A549 (cell line): ENCODE measurements around the gene C11orf65. TPM values are rescaled to one million over a fixed set of nuclear protein-coding genes. Genes with fewer than 3 reads are reported as not detected.
A peak's percentile ranks its signal among the peaks of the same experiment; 100 is the strongest.

ENCODE experiments used
- ATAC-seq, 2 experiments: fragments of 200-7000 bp in 1 of 2; fragments of >200 bp in 1 of 2; cut with Nextera tagmentation in 1 of 2; cut with Tn5 transposase in 1 of 2; 3 replicates each; pipeline versions ENCODE4 v1.8.0 to v1.9.1; 2018 to 2020; ENCODE audit warnings: mild to moderate bottlenecking in 1 of 2, moderate library complexity in 1 of 2
- CTCF ChIA-PET: fragments of 300-600 bp; sonication (Branson Sonifier 250); formaldehyde crosslinking; extraction: SDS; loops from one replicate; lab custom pipeline; 2021; ENCODE audit warnings: antibody characterized with exemption, inconsistent platforms; lab: Yijun Ruan, JAX
- POLR2A ChIA-PET: fragments of 350-600 bp; formaldehyde crosslinking; extraction: SDS; loops from one replicate; lab custom pipeline; 2021; ENCODE audit warnings: antibody characterized with exemption, inconsistent platforms; lab: Yijun Ruan, JAX
- DNase-seq, 2 experiments: peaks; one replicate each; pipeline versions ENCODE4 v3.0.0 to v3.0.0-alpha.2; 2011 to 2016; ENCODE audit warnings: low read depth in 1 of 2, low spot score in 1 of 2
- FAIRE-seq: peaks from 2 replicates; lab custom pipeline; 2011; peaks lifted over from hg19 to GRCh38; lab: Jason Lieb, UNC
- H3K27ac ChIP-seq, 2 experiments: fragments of >200 bp; sonication (Bioruptor Twin); formaldehyde crosslinking; 3 replicates each; pipeline ENCODE4 v1.5.1; 2016 to 2017
- H3K4me1 ChIP-seq: fragments of >200 bp; sonication (Bioruptor Twin); formaldehyde crosslinking; 3 replicates; pipeline ENCODE4 v1.6.1; 2016
- H3K4me2 ChIP-seq: fragments of >200 bp; sonication (Bioruptor Twin); formaldehyde crosslinking; 3 replicates; pipeline ENCODE4 v1.6.1; 2016
- H3K4me3 ChIP-seq: fragments of >200 bp; sonication (Bioruptor Twin); formaldehyde crosslinking; 3 replicates; pipeline ENCODE4 v1.5.1; 2016
- H3K9me3 ChIP-seq: fragments of >200 bp; sonication (Bioruptor Twin); formaldehyde crosslinking; 3 replicates; pipeline ENCODE4 v1.6.1; 2016
- CHD2 ChIP-seq: fragments of 150-350 bp; IDR thresholded peaks from 2 replicates; pipeline ENCODE4 v1.6.1; 2014; ENCODE audit warnings: low read length; ENCODE audit not compliant: partially characterized antibody
- FOSB ChIP-seq: fragments of 250-450 bp; sonication (Bioruptor Pico); IDR thresholded peaks from 2 replicates; pipeline ENCODE4 v1.5.0; 2020; ENCODE audit warnings: mild to moderate bottlenecking, moderate library complexity
- HDAC2 ChIP-seq: fragments of 200-600 bp; sonication (generic); IDR thresholded peaks from 2 replicates; pipeline ENCODE4 v1.6.1; 2016
- JUN ChIP-seq, 2 experiments: fragments of >200 bp; sonication (Bioruptor Twin); formaldehyde crosslinking; IDR thresholded peaks; 2 replicates in 1 of 2; 3 replicates in 1 of 2; pipeline ENCODE4 v1.6.1; 2016 to 2017
- NFE2L2 ChIP-seq: fragments of 150-350 bp; conservative IDR thresholded peaks from 2 replicates; pipeline ENCODE4 v1.6.1; 2014; ENCODE audit warnings: low read length
- NPAS2 ChIP-seq: fragments of 250-450 bp; sonication (Bioruptor Pico); IDR thresholded peaks from 2 replicates; pipeline ENCODE4 v1.8.0; 2022; ENCODE audit warnings: mild to moderate bottlenecking, moderate library complexity, borderline replicate concordance
- PHF8 ChIP-seq: fragments of 200-600 bp; sonication (generic); IDR thresholded peaks from 2 replicates; pipeline ENCODE4 v1.6.1; 2016; ENCODE audit warnings: low read depth, mild to moderate bottlenecking, antibody characterized with exemption, moderate library complexity, borderline replicate concordance
- POLR2A ChIP-seq: IDR thresholded peaks from 2 replicates; pipeline ENCODE4 v1.6.1; 2012; ENCODE audit warnings: mild to moderate bottlenecking, low read length
- RNF2 ChIP-seq: fragments of 200-600 bp; sonication (generic); IDR thresholded peaks from 2 replicates; pipeline ENCODE4 v1.6.1; 2016; ENCODE audit warnings: low read depth, mild to moderate bottlenecking, antibody characterized with exemption, moderate library complexity, borderline replicate concordance
- TP53 ChIP-seq: fragments of 250-450 bp; sonication (Bioruptor Pico); IDR thresholded peaks from 2 replicates; pipeline ENCODE4 v1.5.0; 2021; ENCODE audit warnings: mild to moderate bottlenecking, moderate library complexity
- ZC3H11A ChIP-seq: fragments of 450-650 bp; IDR thresholded peaks from 2 replicates; pipeline ENCODE4 v1.6.1; 2014; ENCODE audit warnings: antibody characterized with exemption, mild to moderate bottlenecking
- WGBS: methylation state at CpG from one replicate; pipeline ENCODE4 v1.1.6; 2017; ENCODE audit errors: missing lambda C conversion rate; 5-methylcytosine and 5-hydroxymethylcytosine counted together
- polyA minus RNA-seq: library from RNA; depleted of rRNA, polyadenylated mRNA; stranded (reverse); fragments of >200 nt; gene quantifications from 2 replicates; pipeline ENCODE4 v1.2.3, GENCODE V29; 2011; rRNA and poly(A)+ RNA removed
- polyA plus RNA-seq, 4 experiments: library from polyadenylated mRNA; depleted of rRNA in 3 of 4; stranded (reverse); fragments of >200 nt; fragmentation: RNase III in 1 of 4; extraction: RNeasy Plus Mini Kit Qiagen cat#74134 plus additional on column Dnase treatment in 1 of 4; gene quantifications; 2 replicates in 3 of 4; 3 replicates in 1 of 4; pipeline ENCODE4 v1.2.3, GENCODE V29; 2011 to 2017
- TF ChIP-seq, protein P1 (sequence below): fragments of 200-600 bp; sonication (generic); IDR thresholded peaks from 2 replicates; pipeline ENCODE4 v1.6.1; 2016; ENCODE audit warnings: antibody characterized with exemption, mild to moderate bottlenecking, moderate library complexity
- TF ChIP-seq, protein P2 (sequence below): fragments of 250-450 bp; sonication (Bioruptor Pico); IDR thresholded peaks from 2 replicates; pipeline ENCODE4 v1.5.0; 2021; ENCODE audit warnings: mild to moderate bottlenecking, moderate library complexity, borderline replicate concordance
- TF ChIP-seq, protein P3 (sequence below): IDR thresholded peaks from 2 replicates; pipeline ENCODE4 v1.6.1; 2012
- TF ChIP-seq, protein P4 (sequence below): fragments of >200 bp; sonication (Bioruptor Twin); formaldehyde crosslinking; IDR thresholded peaks from 3 replicates; pipeline ENCODE4 v1.6.1; 2016
- TF ChIP-seq, protein P5 (sequence below): IDR thresholded peaks from 2 replicates; pipeline ENCODE4 v1.6.1; 2012

C11orf65 gene, protein sequence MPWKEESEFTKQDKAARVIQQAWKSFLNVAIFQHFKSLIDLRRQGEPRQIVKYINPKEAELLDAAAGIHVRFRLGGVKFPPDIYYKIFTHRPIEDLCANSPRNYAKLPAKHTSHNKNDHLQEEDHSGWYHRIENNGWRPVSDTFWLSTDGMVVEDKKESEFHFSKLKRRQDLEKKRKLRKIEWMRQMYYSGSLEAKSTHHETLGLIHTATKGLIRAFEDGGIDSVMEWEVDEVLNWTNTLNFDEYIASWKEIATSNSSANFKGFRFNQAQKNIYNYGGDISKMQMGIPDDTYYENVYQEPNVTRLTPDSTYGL
- 0.24 and 0.72 TPM in 2 replicates for polyA plus RNA-seq (2011; rRNA removed)
- 0.04 and 0.08 TPM in 2 replicates for polyA plus RNA-seq (2012; cell fraction: cytosol; rRNA removed)
- polyA plus RNA-seq (2012; cell fraction: nucleus; rRNA removed), result 0.02 TPM in 2 replicates
- polyA plus RNA-seq (2017; fragmentation: RNase III; extraction: RNeasy Plus Mini Kit Qiagen cat#74134 plus additional on column Dnase treatment), result 0.16 to 0.38 TPM (median 0.19 TPM) in 3 replicates
- 0.19 TPM in 1 of 2 replicates, not detected in the other for polyA minus RNA-seq

DNA sequence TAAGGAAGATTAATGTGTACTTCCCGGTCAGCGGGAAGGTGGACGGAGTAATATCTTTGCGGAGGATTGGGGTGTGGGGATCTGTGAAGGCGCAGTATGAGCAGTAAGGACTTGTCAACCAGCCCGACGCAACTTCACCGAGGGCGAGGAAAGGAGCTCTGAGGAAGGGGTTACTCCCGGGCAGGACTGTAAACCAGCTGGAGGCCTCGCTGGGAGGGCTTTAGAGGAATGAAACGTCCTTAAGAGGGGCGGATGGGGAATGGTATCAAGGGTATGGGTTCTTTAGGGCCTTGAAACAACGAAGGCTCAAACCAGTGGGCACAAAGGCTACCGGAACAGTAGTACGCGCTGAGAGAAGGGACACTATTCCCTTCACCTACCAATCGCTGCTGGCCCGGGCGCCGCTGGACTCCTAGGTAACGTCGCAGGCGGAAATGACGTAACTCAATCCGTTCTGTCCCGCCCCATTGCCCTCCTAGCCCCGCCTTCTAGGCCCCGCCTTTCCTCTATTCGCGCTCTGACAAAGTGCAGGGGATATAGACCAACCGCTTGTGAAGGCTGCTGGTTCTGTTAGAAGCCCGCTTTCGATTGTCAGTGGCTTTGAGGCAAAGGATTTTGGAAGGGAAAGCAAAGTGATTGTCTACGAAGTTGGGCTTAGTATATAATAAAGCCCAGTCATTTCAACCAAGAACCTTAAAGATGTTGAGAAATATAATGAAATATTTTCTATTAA is at the start of gene C11orf65:
C11orf65 (minus strand) TSS at position 439 of the 733 bp plus-strand sequence. CDS start 5,970 bp downstream, outside the sequence.
- POLR2A ChIA-PET, result interaction anchor here (0.6 to 1.0 kb wide), 2 partner anchors 23 to 346 kb away, joined by 3 to 4 read pairs; no protein-coding TSS in a partner anchor
- FAIRE-seq (peak; percentile 36), ATAC-seq (peak; percentile 100)

DNA sequence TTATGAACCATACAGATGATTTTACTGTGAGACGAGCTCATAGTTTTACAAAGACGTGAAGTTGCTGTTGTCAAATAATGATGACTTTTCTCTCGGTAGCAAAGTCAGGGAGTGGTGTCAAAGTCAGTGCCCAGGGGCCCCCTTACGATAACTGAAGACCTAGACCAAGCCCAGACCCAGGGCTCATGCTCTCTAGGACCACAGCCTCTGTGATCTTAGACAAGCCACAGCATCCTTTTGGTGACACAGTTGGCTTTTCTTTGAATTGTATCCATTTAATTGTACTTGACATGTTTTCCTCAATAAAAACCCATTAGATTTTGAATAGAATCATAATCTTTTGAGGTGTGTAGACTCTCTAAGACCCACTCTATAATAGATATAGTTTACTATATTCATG is 48.8 kb upstream of the C11orf65 start:
- ATAC-seq (no peak), FAIRE-seq (no peak), DNase-seq (no peak)
- ChIA-PET POLR2A (no interaction called here), CTCF (no interaction called here)
- no peak overlapping the region for H3K4me2 ChIP-seq
- H3K4me1 ChIP-seq, result peaks cover 9% of the 10 kb centered on the region; the same call in 1 of the 3 replicates
- no peak overlapping the region for H3K27ac ChIP-seq
- TF ChIP-seq NFE2L2 (no peak), CHD2 (no peak), NPAS2 (CRISPR knock-in tag) (no peak), ZC3H11A (no peak), RNF2 (no peak), HDAC2 (no peak), TP53 (CRISPR knock-in tag) (no peak)
- TF ChIP-seq, protein P1, sequence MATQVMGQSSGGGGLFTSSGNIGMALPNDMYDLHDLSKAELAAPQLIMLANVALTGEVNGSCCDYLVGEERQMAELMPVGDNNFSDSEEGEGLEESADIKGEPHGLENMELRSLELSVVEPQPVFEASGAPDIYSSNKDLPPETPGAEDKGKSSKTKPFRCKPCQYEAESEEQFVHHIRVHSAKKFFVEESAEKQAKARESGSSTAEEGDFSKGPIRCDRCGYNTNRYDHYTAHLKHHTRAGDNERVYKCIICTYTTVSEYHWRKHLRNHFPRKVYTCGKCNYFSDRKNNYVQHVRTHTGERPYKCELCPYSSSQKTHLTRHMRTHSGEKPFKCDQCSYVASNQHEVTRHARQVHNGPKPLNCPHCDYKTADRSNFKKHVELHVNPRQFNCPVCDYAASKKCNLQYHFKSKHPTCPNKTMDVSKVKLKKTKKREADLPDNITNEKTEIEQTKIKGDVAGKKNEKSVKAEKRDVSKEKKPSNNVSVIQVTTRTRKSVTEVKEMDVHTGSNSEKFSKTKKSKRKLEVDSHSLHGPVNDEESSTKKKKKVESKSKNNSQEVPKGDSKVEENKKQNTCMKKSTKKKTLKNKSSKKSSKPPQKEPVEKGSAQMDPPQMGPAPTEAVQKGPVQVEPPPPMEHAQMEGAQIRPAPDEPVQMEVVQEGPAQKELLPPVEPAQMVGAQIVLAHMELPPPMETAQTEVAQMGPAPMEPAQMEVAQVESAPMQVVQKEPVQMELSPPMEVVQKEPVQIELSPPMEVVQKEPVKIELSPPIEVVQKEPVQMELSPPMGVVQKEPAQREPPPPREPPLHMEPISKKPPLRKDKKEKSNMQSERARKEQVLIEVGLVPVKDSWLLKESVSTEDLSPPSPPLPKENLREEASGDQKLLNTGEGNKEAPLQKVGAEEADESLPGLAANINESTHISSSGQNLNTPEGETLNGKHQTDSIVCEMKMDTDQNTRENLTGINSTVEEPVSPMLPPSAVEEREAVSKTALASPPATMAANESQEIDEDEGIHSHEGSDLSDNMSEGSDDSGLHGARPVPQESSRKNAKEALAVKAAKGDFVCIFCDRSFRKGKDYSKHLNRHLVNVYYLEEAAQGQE, result no peak
- TF ChIP-seq, protein P2, sequence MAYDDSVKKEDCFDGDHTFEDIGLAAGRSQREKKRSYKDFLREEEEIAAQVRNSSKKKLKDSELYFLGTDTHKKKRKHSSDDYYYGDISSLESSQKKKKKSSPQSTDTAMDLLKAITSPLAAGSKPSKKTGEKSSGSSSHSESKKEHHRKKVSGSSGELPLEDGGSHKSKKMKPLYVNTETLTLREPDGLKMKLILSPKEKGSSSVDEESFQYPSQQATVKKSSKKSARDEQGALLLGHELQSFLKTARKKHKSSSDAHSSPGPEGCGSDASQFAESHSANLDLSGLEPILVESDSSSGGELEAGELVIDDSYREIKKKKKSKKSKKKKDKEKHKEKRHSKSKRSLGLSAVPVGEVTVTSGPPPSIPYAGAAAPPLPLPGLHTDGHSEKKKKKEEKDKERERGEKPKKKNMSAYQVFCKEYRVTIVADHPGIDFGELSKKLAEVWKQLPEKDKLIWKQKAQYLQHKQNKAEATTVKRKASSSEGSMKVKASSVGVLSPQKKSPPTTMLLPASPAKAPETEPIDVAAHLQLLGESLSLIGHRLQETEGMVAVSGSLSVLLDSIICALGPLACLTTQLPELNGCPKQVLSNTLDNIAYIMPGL (CRISPR knock-in tag), result no peak
- H3K4me3 ChIP-seq, result no peak overlapping the region
- H3K9me3 ChIP-seq, result no peaks in the 10 kb centered on the region
- WGBS, result 79% methylated on average over 4 of the region's 4 CpGs

More for the DNA sequence above, at the start of gene C11orf65:
- CTCF ChIA-PET, result no interaction called here
- under 1% methylated on average over 33 of the region's 35 CpGs for WGBS
- Histone ChIP-seq H3K4me2 (peak within 1 kb of the TSS; percentile 93), H3K27ac (peak within 1 kb of the TSS; percentile 86 to 96), H3K4me1 (peaks cover 3% of the 10 kb centered on the region; the same call in 1 of the 3 replicates), H3K9me3 (no peaks in the 10 kb centered on the region), H3K4me3 (peak within 1 kb of the TSS; percentile 56)
- no peak for TF ChIP-seq CHD2
- TF ChIP-seq, protein P3, sequence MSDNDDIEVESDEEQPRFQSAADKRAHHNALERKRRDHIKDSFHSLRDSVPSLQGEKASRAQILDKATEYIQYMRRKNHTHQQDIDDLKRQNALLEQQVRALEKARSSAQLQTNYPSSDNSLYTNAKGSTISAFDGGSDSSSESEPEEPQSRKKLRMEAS, result peak; percentile 56
- peak; percentile 80; the same call in 1 of the 2 replicates for TF ChIP-seq PHF8
- TF ChIP-seq FOSB (CRISPR knock-in tag), result peak; percentile 11; the same call in 1 of the 2 replicates
- peak; percentile 87 for TF ChIP-seq POLR2A
- TF ChIP-seq, protein P4, sequence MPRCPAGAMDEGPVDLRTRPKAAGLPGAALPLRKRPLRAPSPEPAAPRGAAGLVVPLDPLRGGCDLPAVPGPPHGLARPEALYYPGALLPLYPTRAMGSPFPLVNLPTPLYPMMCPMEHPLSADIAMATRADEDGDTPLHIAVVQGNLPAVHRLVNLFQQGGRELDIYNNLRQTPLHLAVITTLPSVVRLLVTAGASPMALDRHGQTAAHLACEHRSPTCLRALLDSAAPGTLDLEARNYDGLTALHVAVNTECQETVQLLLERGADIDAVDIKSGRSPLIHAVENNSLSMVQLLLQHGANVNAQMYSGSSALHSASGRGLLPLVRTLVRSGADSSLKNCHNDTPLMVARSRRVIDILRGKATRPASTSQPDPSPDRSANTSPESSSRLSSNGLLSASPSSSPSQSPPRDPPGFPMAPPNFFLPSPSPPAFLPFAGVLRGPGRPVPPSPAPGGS, result peak; percentile 80
- TF ChIP-seq, protein P5, sequence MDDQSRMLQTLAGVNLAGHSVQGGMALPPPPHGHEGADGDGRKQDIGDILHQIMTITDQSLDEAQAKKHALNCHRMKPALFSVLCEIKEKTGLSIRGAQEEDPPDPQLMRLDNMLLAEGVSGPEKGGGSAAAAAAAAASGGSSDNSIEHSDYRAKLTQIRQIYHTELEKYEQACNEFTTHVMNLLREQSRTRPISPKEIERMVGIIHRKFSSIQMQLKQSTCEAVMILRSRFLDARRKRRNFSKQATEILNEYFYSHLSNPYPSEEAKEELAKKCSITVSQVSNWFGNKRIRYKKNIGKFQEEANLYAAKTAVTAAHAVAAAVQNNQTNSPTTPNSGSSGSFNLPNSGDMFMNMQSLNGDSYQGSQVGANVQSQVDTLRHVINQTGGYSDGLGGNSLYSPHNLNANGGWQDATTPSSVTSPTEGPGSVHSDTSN, result no peak
- TF ChIP-seq JUN (IDR thresholded peaks at IDR 0.05), result peak; percentile 54 to 73; a peak in 4 of 5 replicates
- peak; percentile 74 to 95 for DNase-seq
